ENCODE results near the gene HDAC3. TPM values are rescaled to one million over a fixed set of nuclear protein-coding genes. Genes with fewer than 3 reads are reported as not detected.

The HDAC3 gene
- total RNA-seq, 4 donors from 2014 or later: 44.2 to 62.7 (median 54.6) TPM

GRCh38 chr5:141597814-141598213 is 38.8 kb downstream of the HDAC3 start:
- Histone ChIP-seq H3K4me1 (no peaks in the 10 kb centered on the region), H3K36me3 (no peaks in the 10 kb centered on the region), H3K9me3 (no peaks in the 10 kb centered on the region), H3K27ac (no peak overlapping the region), H3K4me3 (replicated peaks in 1 of 3) (no peak overlapping the region), H3K27me3 (no peaks in the 10 kb centered on the region)
- no peak for DNase-seq
- intact Hi-C loops (cut with DNase I): no loop called here
- 99 to 100% methylated on average over 2 of the region's 2 CpGs for WGBS, 2 donors
- no peak for TF ChIP-seq POLR2A (IDR thresholded peaks at IDR 0.05)
- TF ChIP-seq, protein P1, sequence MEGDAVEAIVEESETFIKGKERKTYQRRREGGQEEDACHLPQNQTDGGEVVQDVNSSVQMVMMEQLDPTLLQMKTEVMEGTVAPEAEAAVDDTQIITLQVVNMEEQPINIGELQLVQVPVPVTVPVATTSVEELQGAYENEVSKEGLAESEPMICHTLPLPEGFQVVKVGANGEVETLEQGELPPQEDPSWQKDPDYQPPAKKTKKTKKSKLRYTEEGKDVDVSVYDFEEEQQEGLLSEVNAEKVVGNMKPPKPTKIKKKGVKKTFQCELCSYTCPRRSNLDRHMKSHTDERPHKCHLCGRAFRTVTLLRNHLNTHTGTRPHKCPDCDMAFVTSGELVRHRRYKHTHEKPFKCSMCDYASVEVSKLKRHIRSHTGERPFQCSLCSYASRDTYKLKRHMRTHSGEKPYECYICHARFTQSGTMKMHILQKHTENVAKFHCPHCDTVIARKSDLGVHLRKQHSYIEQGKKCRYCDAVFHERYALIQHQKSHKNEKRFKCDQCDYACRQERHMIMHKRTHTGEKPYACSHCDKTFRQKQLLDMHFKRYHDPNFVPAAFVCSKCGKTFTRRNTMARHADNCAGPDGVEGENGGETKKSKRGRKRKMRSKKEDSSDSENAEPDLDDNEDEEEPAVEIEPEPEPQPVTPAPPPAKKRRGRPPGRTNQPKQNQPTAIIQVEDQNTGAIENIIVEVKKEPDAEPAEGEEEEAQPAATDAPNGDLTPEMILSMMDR (IDR thresholded peaks at IDR 0.05): no peak

- no peak for TF ChIP-seq POLR2A (IDR thresholded peaks at IDR 0.05)
- TF ChIP-seq, protein P1 (IDR thresholded peaks at IDR 0.05): no peak
- Histone ChIP-seq H3K4me3 (replicated peaks in 1 of 3) (no peak overlapping the region), H3K27me3 (no peaks in the 10 kb centered on the region), H3K4me1 (peaks cover under 1 to 2% of the 10 kb centered on the region in 2 donors), H3K36me3 (no peaks in the 10 kb centered on the region), H3K9me3 (no peaks in the 10 kb centered on the region), H3K27ac (no peak overlapping the region)
- DNase-seq: no peak
- 76% methylated on average over 2 of the region's 2 CpGs for WGBS, 2 donors
- intact Hi-C loops (cut with DNase I): no loop called here
Observed at GRCh38 chr5:141597394-141597793, 39.3 kb downstream of the HDAC3 start.

- intact Hi-C loops (cut with DNase I): no loop called here
- H3K9me3 ChIP-seq: no peaks in the 10 kb centered on the region
- no peak overlapping the region for H3K4me3 ChIP-seq (replicated peaks in 1 of 3)
- H3K36me3 ChIP-seq: no peaks in the 10 kb centered on the region
- 99 to 100% methylated on average over 1 of the region's 1 CpG for WGBS, 2 donors
- DNase-seq: no peak
- peaks cover 4% of the 10 kb centered on the region in 2 donors for H3K4me1 ChIP-seq
- no peak overlapping the region for H3K27ac ChIP-seq
- no peak for TF ChIP-seq POLR2A (IDR thresholded peaks at IDR 0.05)
- TF ChIP-seq, protein P1 (IDR thresholded peaks at IDR 0.05): no peak
- H3K27me3 ChIP-seq: no peaks in the 10 kb centered on the region
Observed at GRCh38 chr5:141596867-141597266, 39.8 kb downstream of the HDAC3 start.

DNA sequence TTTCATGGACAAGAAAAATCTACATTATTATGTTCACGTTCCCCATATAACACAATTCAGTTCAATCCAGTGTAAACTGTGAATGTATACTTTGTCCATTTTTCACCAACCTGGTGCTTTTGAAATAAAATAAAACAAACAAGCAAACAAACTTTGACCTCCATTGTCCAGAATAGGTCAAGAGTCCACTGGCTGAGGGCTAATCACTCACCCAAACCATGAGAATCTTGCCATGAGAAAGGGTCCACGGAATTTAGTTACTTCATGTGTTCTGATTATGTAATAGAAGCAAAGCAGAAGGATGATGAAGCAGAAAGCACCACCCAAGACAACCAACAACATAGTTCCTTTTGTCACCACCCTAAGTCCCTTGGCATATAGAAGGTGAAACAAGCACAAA is 46.5 kb downstream of the HDAC3 start:
- DNase-seq: no peak
- no peaks in the 10 kb centered on the region for H3K27me3 ChIP-seq
- 77 to 78% methylated on average over 2 of the region's 2 CpGs for WGBS, 2 donors
- TF ChIP-seq POLR2A (IDR thresholded peaks at IDR 0.05): no peak
- TF ChIP-seq, protein P1 (IDR thresholded peaks at IDR 0.05): no peak
- no peaks in the 10 kb centered on the region for H3K9me3 ChIP-seq
- peaks cover 4% of the 10 kb centered on the region in 2 donors for H3K4me1 ChIP-seq
- peaks cover under 1 to 4% of the 10 kb centered on the region in 2 donors for H3K36me3 ChIP-seq
- intact Hi-C loops (cut with DNase I): loop anchor here (5.0 kb wide), 1 partner anchor 37 kb away; no protein-coding TSS in a partner anchor
- H3K27ac ChIP-seq: no peak overlapping the region
- no peak overlapping the region for H3K4me3 ChIP-seq (replicated peaks in 1 of 3)

- 84 to 100% methylated on average over 1 of the region's 1 CpG for WGBS, 2 donors
- H3K27me3 ChIP-seq: no peaks in the 10 kb centered on the region
- H3K36me3 ChIP-seq: peaks cover 22 to 28% of the 10 kb centered on the region in 2 donors
- intact Hi-C loops (cut with DNase I): no loop called here
- no peak for DNase-seq
- H3K27ac ChIP-seq: no peak overlapping the region
- no peak overlapping the region for H3K4me3 ChIP-seq (replicated peaks in 1 of 3)
- H3K9me3 ChIP-seq: no peaks in the 10 kb centered on the region
- TF ChIP-seq, protein P1 (IDR thresholded peaks at IDR 0.05): no peak
- TF ChIP-seq POLR2A (IDR thresholded peaks at IDR 0.05): no peak
- no peaks in the 10 kb centered on the region for H3K4me1 ChIP-seq
Observed at GRCh38 chr5:141586246-141586645, 50.4 kb downstream of the HDAC3 start.

All from thyroid gland (tissue), 4 donors.